Neural progenitor cell (in vitro differentiated cells): ENCODE measurements around the gene GPR158.

ENCODE experiments used
- EZH2 ChIP-seq: fragments of 200-600 bp; sonication (generic); IDR thresholded peaks from 2 replicates; pipeline ENCODE4 v1.6.1; 2017; ENCODE audit warnings: antibody characterized with exemption, mild to moderate bottlenecking, moderate library complexity
- EZH2phosphoT487 ChIP-seq: fragments of 200-600 bp; sonication (generic); IDR thresholded peaks from 2 replicates; pipeline ENCODE4 v1.6.1; 2017; ENCODE audit warnings: antibody characterized with exemption
- TF ChIP-seq, protein P1 (sequence below): fragments of 200-600 bp; sonication (generic); IDR thresholded peaks from 2 replicates; pipeline ENCODE4 v1.5.1; 2017; ENCODE audit warnings: antibody characterized with exemption, mild to moderate bottlenecking

DNA sequence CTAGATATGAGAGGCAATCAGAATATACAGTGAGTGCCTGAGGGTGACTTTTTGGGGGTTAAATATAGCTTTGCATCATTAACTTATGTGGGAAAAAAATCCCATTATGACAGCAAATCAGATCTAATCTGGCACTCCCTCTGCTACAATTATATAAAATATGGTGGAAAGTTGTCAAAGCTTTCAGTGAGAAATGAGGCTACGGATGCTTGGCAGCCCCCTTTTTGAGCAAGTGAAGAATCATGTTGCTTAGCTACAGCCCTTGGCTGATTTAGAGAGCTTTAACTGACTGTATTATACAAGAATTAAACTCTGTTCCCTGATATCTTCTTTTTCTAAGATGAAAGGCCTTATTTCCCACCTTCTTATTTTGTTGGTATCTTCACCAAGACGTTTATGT, 57.4 kb downstream of the GPR158 start:
- TF ChIP-seq, protein P1, sequence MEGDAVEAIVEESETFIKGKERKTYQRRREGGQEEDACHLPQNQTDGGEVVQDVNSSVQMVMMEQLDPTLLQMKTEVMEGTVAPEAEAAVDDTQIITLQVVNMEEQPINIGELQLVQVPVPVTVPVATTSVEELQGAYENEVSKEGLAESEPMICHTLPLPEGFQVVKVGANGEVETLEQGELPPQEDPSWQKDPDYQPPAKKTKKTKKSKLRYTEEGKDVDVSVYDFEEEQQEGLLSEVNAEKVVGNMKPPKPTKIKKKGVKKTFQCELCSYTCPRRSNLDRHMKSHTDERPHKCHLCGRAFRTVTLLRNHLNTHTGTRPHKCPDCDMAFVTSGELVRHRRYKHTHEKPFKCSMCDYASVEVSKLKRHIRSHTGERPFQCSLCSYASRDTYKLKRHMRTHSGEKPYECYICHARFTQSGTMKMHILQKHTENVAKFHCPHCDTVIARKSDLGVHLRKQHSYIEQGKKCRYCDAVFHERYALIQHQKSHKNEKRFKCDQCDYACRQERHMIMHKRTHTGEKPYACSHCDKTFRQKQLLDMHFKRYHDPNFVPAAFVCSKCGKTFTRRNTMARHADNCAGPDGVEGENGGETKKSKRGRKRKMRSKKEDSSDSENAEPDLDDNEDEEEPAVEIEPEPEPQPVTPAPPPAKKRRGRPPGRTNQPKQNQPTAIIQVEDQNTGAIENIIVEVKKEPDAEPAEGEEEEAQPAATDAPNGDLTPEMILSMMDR = no peak
- TF ChIP-seq EZH2phosphoT487 (no peak), EZH2 (no peak)
